HL-60 (cell line): ENCODE measurements around the gene OGA.

ENCODE experiments used
- DNase-seq, 2 experiments: peaks; one replicate each; pipeline ENCODE4 v3.0.0-alpha.2; 2010 to 2020; ENCODE audit warnings: low read depth in 1 of 2, low spot score in 1 of 2
- H3K27ac ChIP-seq: fragments of 250-450 bp; sonication (Bioruptor Pico); replicated peaks from 2 replicates; pipeline ENCODE4 v1.5.1; 2020; ENCODE audit warnings: mild to moderate bottlenecking, moderate library complexity
- H3K27me3 ChIP-seq: fragments of 250-450 bp; sonication (Bioruptor Pico); 2 replicates; pipeline ENCODE4 v1.5.1; 2021; ENCODE audit warnings: mild to moderate bottlenecking, moderate library complexity; ENCODE audit not compliant: insufficient read depth, poor library complexity, severe bottlenecking
- H3K4me3 ChIP-seq: replicated peaks from 2 replicates; pipeline ENCODE4 v1.5.1; 2011; ENCODE audit warnings: mild to moderate bottlenecking, control low read depth, low read length; ENCODE audit not compliant: insufficient read depth
- CTCF ChIP-seq: IDR thresholded peaks from one replicate; pipeline ENCODE4 v1.5.1; 2011; ENCODE audit warnings: low read length, control low read depth, inconsistent platforms; ENCODE audit not compliant: insufficient read depth
- GABPA ChIP-seq: IDR thresholded peaks from 2 replicates; pipeline ENCODE4 v1.6.1; 2012; ENCODE audit warnings: low read depth
- POLR2AphosphoS5 ChIP-seq: IDR thresholded peaks from 2 replicates; pipeline ENCODE4 v1.6.1; 2012; ENCODE audit warnings: low read depth
- REST ChIP-seq: IDR thresholded peaks from 2 replicates; pipeline ENCODE4 v1.6.1; 2012; ENCODE audit warnings: low read depth; ENCODE audit not compliant: insufficient replicate concordance
- SPI1 ChIP-seq: IDR thresholded peaks from 2 replicates; pipeline ENCODE4 v1.6.1; 2012; ENCODE audit warnings: low read depth, mild to moderate bottlenecking, borderline replicate concordance

Gene OGA

DNA sequence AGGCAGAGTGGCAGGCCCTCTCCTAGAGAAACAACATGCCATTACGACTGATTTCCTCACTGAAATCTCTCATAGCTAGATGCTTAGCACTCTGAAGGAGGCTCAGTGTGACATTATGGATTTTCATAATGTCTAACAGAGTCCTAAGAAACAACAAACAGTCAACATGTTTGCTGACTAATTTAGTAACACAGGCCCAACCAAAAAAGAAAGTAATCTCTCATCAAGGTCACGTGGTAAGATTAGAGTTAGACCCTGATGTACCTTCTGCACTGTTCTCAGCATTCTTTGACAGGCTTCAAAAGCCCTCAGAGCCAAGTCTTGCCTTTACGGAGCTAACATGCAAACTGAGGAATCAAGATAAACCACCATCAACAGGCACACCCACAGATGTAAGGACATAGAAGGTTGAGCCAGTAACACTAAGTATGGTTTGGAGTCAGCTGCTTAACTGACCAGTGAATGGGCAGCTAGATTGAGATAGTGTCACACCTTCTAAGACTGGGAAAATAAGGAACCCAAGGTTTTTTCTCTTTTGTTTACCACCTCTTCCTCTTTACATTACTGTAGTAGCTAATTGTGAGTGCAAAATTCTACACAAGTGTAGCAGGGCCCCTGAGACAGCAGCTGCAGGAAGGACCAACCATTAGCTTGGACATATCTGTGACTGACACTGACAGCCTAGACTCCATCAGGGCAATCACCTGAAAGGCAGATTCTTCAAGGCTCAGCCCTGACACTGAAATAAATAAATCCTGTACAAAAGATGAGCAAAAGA is 40.7 kb upstream of the OGA start:
- Histone ChIP-seq H3K4me3 (no peak overlapping the region), H3K27me3 (no peaks in the 10 kb centered on the region), H3K27ac (no peak overlapping the region)
- TF ChIP-seq POLR2AphosphoS5 (no peak), CTCF (no peak), SPI1 (peak; percentile 61; the same call in 1 of the 2 replicates)
- DNase-seq = no peak

- TF ChIP-seq SPI1 (no peak), GABPA (no peak), POLR2AphosphoS5 (no peak), CTCF (no peak), REST (no peak)
- H3K27ac ChIP-seq = no peak overlapping the region
- H3K4me3 ChIP-seq = no peak overlapping the region
- no peak for DNase-seq
- no peaks in the 10 kb centered on the region for H3K27me3 ChIP-seq
Measured at GRCh38 chr10:101857802-101858476, 39.7 kb upstream of the OGA start.

DNA sequence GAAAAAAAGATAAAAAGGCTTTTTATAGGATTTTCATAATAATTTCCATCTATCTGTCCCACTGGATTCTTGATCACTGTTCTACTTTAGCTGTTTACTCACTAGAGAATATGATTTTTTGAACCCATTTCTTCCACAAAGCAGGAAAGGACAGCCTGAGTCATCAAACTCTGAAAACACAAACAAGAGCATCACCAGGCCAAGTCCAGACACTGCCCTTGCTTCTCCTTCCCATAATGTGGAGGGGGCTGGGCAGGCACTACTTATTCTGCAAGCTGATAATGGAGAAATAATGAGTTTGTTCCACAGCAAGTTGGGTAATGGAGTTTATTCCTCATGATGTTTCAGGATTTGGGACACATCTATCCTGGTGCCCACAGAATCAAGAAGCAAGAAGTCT is 38.4 kb upstream of the OGA start:
- DNase-seq = no peak
- Histone ChIP-seq H3K27ac (no peak overlapping the region), H3K27me3 (no peaks in the 10 kb centered on the region), H3K4me3 (no peak overlapping the region)
- TF ChIP-seq SPI1 (no peak), REST (no peak), CTCF (no peak), GABPA (no peak), POLR2AphosphoS5 (no peak)
